ENCODE results near the gene BABAM2. TPM values are rescaled to one million over a fixed set of nuclear protein-coding genes. Genes with fewer than 3 reads are reported as not detected.

Gene BABAM2
- total and polyA plus RNA-seq, 4 donors = 9.9 to 17.0 (median 13.9) TPM

GRCh38 chr2:28362991-28363521, 472.5 kb downstream of the BABAM2 start:
- TF ChIP-seq GABPA (IDR thresholded peaks at IDR 0.05 in 1 of 2, conservative IDR thresholded peaks at IDR 0.05 in 1 of 2) (no peak), NR2F2 (IDR thresholded peaks at IDR 0.05) (no peak), JUND (IDR thresholded peaks at IDR 0.05) (no peak), ATF3 (IDR thresholded peaks at IDR 0.05) (no peak), CTCF (IDR thresholded peaks at IDR 0.05; ENCODE audit: low read depth, low read length, missing input control) (no peak), RAD21 (IDR thresholded peaks at IDR 0.05) (no peak), TAF1 (conservative IDR thresholded peaks at IDR 0.05) (no peak), YY1 (IDR thresholded peaks at IDR 0.05) (no peak), RXRA (IDR thresholded peaks at IDR 0.05) (no peak), EGR1 (IDR thresholded peaks at IDR 0.05; ENCODE audit: low read depth in 2 of 2) (no peak), FOXA2 (IDR thresholded peaks at IDR 0.05) (no peak)
- Histone ChIP-seq H3K9me3 (ENCODE audit: control insufficient read depth in 4 of 4, low read length in 3 of 4) (no peaks in the 10 kb centered on the region), H3K9ac (ENCODE audit: low read depth in 1 of 2, low read length in 2 of 2) (no peak overlapping the region), H3K27ac (ENCODE audit: low read depth in 1 of 2, low read length in 2 of 2) (no peak overlapping the region), H3K4me1 (ENCODE audit: control insufficient read depth in 4 of 4, insufficient read depth in 4 of 4, low read length in 3 of 4) (peaks cover 0 to 9% (median 2%) of the 10 kb centered on the region in 4 donors), H3K4me3 (ENCODE audit: low read depth in 1 of 3, low read length in 3 of 3) (no peak overlapping the region), H3K36me3 (ENCODE audit: control insufficient read depth in 4 of 4, insufficient read depth in 3 of 4, low read depth in 1 of 4, low read length in 3 of 4) (no peaks in the 10 kb centered on the region), H3K27me3 (ENCODE audit: control insufficient read depth in 4 of 4, insufficient read depth in 4 of 4, low read length in 3 of 4) (no peaks in the 10 kb centered on the region)
- 92% methylated on average over 15 of the region's 15 CpGs for WGBS
- no peak for DNase-seq (ENCODE audit: low spot score)

- Histone ChIP-seq H3K9ac (ENCODE audit: low read depth in 1 of 2, low read length in 2 of 2) (no peak overlapping the region), H3K9me3 (ENCODE audit: control insufficient read depth in 4 of 4, low read length in 3 of 4) (no peaks in the 10 kb centered on the region), H3K36me3 (ENCODE audit: control insufficient read depth in 4 of 4, insufficient read depth in 3 of 4, low read depth in 1 of 4, low read length in 3 of 4) (no peaks in the 10 kb centered on the region), H3K4me3 (ENCODE audit: low read depth in 1 of 3, low read length in 3 of 3) (no peak overlapping the region), H3K27ac (ENCODE audit: low read depth in 1 of 2, low read length in 2 of 2) (no peak overlapping the region), H3K27me3 (ENCODE audit: control insufficient read depth in 4 of 4, insufficient read depth in 4 of 4, low read length in 3 of 4) (no peaks in the 10 kb centered on the region), H3K4me1 (ENCODE audit: control insufficient read depth in 4 of 4, insufficient read depth in 4 of 4, low read length in 3 of 4) (peaks cover 0 to 16% (median 3%) of the 10 kb centered on the region in 4 donors)
- 98% methylated on average over 11 of the region's 11 CpGs for WGBS
- no peak for DNase-seq (ENCODE audit: low spot score)
- TF ChIP-seq MAX (IDR thresholded peaks at IDR 0.05) (no peak), GABPA (IDR thresholded peaks at IDR 0.05 in 1 of 2, conservative IDR thresholded peaks at IDR 0.05 in 1 of 2) (no peak), ZBTB33 (IDR thresholded peaks at IDR 0.05) (no peak), CTCF (IDR thresholded peaks at IDR 0.05; ENCODE audit: low read depth, low read length, missing input control) (no peak), YY1 (IDR thresholded peaks at IDR 0.05) (no peak), EGR1 (IDR thresholded peaks at IDR 0.05; ENCODE audit: low read depth in 2 of 2) (no peak), FOXA1 (IDR thresholded peaks at IDR 0.05) (no peak), RAD21 (IDR thresholded peaks at IDR 0.05) (no peak)
Observed at GRCh38 chr2:28363686-28364280, 473.3 kb downstream of the BABAM2 start.

All from liver (tissue), 9 donors.